ENCODE measurements around the gene MAP6.

The MAP6 gene

DNA sequence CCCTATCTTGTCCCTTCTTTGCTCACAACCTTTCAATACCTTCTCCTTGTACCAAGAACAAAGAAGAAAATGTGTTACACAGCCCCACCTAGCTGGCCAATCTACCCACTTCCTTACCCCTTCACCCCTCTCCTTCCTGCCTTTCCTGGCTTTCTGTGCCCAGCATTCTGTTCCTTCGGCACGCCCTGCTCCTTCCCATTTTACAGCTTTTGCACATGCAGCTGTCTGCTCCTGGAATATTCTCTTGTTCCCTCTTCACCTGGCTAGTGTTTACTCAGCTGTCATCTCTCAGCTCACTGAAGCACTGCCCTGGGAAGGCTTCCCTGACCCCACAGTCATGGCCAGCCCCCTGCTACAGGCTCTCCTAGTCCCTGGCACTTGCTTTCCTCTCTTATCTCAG is 76.1 kb downstream of the MAP6 start:
- no peak for TF ChIP-seq TCF4 (CRISPR knock-in tag; IDR thresholded peaks at IDR 0.05; ENCODE audit: borderline replicate concordance)
- TF ChIP-seq CSDC2 (CRISPR knock-in tag; IDR thresholded peaks at IDR 0.05) = no peak
- no peak for TF ChIP-seq RARB (CRISPR knock-in tag; IDR thresholded peaks at IDR 0.05)
- no peak for TF ChIP-seq ZNF565 (CRISPR knock-in tag; conservative IDR thresholded peaks at IDR 0.05; ENCODE audit: low read depth)
- no peak for TF ChIP-seq ARNTL (CRISPR knock-in tag; IDR thresholded peaks at IDR 0.05; ENCODE audit: borderline replicate concordance, low read depth)
- no peak for TF ChIP-seq ESRRG (CRISPR knock-in tag; IDR thresholded peaks at IDR 0.05)
- no peak for TF ChIP-seq ZFP3 (CRISPR knock-in tag; IDR thresholded peaks at IDR 0.05)
- no peak for TF ChIP-seq PPARA (CRISPR knock-in tag; IDR thresholded peaks at IDR 0.05; ENCODE audit: borderline replicate concordance)
- no peak; the same call in 2 of the 3 replicates for ATAC-seq

DNA sequence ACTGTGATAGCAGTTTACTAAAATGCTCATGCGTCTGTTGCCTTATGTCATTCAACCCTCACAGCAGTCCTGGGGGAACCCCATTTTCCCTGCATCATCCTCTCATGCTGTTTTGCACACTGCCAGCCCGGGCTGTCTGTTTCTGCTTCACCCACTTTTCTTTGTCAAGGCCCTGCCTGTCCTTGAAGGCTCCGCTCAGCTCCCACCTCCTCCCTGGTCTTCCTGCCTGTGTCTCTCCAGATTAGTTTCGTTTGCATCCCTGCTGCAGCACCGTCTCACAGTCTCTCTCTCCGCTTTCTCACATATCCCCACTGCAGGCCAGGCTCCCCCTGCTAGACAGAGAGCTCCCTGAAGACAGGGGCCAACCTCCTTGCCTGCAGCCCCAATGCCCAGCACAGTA is 76.9 kb downstream of the MAP6 start:
- ATAC-seq = no peak
- no peak for TF ChIP-seq ZFP30 (CRISPR knock-in tag; IDR thresholded peaks at IDR 0.05)
- TF ChIP-seq, protein P1, sequence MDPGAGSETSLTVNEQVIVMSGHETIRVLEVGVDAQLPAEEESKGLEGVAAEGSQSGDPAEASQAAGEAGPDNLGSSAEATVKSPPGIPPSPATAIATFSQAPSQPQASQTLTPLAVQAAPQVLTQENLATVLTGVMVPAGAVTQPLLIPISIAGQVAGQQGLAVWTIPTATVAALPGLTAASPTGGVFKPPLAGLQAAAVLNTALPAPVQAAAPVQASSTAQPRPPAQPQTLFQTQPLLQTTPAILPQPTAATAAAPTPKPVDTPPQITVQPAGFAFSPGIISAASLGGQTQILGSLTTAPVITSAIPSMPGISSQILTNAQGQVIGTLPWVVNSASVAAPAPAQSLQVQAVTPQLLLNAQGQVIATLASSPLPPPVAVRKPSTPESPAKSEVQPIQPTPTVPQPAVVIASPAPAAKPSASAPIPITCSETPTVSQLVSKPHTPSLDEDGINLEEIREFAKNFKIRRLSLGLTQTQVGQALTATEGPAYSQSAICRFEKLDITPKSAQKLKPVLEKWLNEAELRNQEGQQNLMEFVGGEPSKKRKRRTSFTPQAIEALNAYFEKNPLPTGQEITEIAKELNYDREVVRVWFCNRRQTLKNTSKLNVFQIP (CRISPR knock-in tag; IDR thresholded peaks at IDR 0.05; ENCODE audit: borderline replicate concordance, low read depth) = no peak
- no peak for TF ChIP-seq GLIS3 (CRISPR knock-in tag; IDR thresholded peaks at IDR 0.05)
- no peak for TF ChIP-seq BACH2 (CRISPR knock-in tag; IDR thresholded peaks at IDR 0.05; ENCODE audit: borderline replicate concordance)
- TF ChIP-seq ZNF8 (CRISPR knock-in tag; IDR thresholded peaks at IDR 0.05) = no peak
- TF ChIP-seq TCF4 (CRISPR knock-in tag; IDR thresholded peaks at IDR 0.05; ENCODE audit: borderline replicate concordance) = no peak
- no peak for TF ChIP-seq ZFP3 (CRISPR knock-in tag; IDR thresholded peaks at IDR 0.05)
- TF ChIP-seq, protein P2, sequence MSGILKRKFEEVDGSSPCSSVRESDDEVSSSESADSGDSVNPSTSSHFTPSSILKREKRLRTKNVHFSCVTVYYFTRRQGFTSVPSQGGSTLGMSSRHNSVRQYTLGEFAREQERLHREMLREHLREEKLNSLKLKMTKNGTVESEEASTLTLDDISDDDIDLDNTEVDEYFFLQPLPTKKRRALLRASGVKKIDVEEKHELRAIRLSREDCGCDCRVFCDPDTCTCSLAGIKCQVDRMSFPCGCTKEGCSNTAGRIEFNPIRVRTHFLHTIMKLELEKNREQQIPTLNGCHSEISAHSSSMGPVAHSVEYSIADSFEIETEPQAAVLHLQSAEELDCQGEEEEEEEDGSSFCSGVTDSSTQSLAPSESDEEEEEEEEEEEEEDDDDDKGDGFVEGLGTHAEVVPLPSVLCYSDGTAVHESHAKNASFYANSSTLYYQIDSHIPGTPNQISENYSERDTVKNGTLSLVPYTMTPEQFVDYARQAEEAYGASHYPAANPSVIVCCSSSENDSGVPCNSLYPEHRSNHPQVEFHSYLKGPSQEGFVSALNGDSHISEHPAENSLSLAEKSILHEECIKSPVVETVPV (CRISPR knock-in tag; IDR thresholded peaks at IDR 0.05) = no peak
- TF ChIP-seq, protein P3, sequence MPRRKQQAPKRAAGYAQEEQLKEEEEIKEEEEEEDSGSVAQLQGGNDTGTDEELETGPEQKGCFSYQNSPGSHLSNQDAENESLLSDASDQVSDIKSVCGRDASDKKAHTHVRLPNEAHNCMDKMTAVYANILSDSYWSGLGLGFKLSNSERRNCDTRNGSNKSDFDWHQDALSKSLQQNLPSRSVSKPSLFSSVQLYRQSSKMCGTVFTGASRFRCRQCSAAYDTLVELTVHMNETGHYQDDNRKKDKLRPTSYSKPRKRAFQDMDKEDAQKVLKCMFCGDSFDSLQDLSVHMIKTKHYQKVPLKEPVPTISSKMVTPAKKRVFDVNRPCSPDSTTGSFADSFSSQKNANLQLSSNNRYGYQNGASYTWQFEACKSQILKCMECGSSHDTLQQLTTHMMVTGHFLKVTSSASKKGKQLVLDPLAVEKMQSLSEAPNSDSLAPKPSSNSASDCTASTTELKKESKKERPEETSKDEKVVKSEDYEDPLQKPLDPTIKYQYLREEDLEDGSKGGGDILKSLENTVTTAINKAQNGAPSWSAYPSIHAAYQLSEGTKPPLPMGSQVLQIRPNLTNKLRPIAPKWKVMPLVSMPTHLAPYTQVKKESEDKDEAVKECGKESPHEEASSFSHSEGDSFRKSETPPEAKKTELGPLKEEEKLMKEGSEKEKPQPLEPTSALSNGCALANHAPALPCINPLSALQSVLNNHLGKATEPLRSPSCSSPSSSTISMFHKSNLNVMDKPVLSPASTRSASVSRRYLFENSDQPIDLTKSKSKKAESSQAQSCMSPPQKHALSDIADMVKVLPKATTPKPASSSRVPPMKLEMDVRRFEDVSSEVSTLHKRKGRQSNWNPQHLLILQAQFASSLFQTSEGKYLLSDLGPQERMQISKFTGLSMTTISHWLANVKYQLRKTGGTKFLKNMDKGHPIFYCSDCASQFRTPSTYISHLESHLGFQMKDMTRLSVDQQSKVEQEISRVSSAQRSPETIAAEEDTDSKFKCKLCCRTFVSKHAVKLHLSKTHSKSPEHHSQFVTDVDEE (CRISPR knock-in tag; IDR thresholded peaks at IDR 0.05) = no peak
- TF ChIP-seq RARB (CRISPR knock-in tag; IDR thresholded peaks at IDR 0.05) = no peak
- TF ChIP-seq, protein P4, sequence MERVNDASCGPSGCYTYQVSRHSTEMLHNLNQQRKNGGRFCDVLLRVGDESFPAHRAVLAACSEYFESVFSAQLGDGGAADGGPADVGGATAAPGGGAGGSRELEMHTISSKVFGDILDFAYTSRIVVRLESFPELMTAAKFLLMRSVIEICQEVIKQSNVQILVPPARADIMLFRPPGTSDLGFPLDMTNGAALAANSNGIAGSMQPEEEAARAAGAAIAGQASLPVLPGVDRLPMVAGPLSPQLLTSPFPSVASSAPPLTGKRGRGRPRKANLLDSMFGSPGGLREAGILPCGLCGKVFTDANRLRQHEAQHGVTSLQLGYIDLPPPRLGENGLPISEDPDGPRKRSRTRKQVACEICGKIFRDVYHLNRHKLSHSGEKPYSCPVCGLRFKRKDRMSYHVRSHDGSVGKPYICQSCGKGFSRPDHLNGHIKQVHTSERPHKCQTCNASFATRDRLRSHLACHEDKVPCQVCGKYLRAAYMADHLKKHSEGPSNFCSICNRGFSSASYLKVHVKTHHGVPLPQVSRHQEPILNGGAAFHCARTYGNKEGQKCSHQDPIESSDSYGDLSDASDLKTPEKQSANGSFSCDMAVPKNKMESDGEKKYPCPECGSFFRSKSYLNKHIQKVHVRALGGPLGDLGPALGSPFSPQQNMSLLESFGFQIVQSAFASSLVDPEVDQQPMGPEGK (CRISPR knock-in tag; IDR thresholded peaks at IDR 0.05; ENCODE audit: borderline replicate concordance) = no peak
- no peak for TF ChIP-seq ARNTL (CRISPR knock-in tag; IDR thresholded peaks at IDR 0.05; ENCODE audit: borderline replicate concordance, low read depth)
- no peak for TF ChIP-seq CSDC2 (CRISPR knock-in tag; IDR thresholded peaks at IDR 0.05)
- no peak for TF ChIP-seq ZC3H10 (CRISPR knock-in tag; IDR thresholded peaks at IDR 0.05)
- TF ChIP-seq TOX (CRISPR knock-in tag; IDR thresholded peaks at IDR 0.05; ENCODE audit: borderline replicate concordance) = no peak
- TF ChIP-seq ISL1 (CRISPR knock-in tag; IDR thresholded peaks at IDR 0.05) = no peak
- TF ChIP-seq SNAI2 (CRISPR knock-in tag; IDR thresholded peaks at IDR 0.05) = no peak

DNA sequence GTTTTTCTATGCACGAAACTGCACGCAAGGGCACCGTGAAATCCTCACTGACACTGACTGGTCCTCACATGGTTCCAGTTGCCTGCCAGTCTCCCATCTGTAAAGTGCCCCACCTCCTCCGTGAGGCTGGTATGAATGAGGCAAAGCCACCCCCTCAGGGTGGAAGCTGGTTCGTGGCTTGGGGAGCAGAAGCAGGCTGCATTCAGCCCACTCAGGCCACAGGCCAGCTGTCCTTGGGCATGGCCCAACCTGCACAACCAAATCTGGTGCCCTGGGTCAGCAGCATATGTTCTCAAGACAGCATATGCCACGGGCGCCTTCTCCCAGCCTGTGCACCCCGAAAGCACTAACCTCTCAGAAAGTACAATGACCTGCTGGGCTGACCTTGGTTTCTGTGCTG is 77.5 kb downstream of the MAP6 start:
- no peak for ATAC-seq
- TF ChIP-seq, protein P3 (CRISPR knock-in tag; IDR thresholded peaks at IDR 0.05) = no peak
- TF ChIP-seq SNAI2 (CRISPR knock-in tag; IDR thresholded peaks at IDR 0.05) = no peak
- no peak for TF ChIP-seq ZFP3 (CRISPR knock-in tag; IDR thresholded peaks at IDR 0.05)
- TF ChIP-seq, protein P1 (CRISPR knock-in tag; IDR thresholded peaks at IDR 0.05; ENCODE audit: borderline replicate concordance, low read depth) = no peak
- TF ChIP-seq ZFP30 (CRISPR knock-in tag; IDR thresholded peaks at IDR 0.05) = no peak
- TF ChIP-seq ISL1 (CRISPR knock-in tag; IDR thresholded peaks at IDR 0.05) = no peak
- TF ChIP-seq ZNF70 (CRISPR knock-in tag; IDR thresholded peaks at IDR 0.05) = no peak
- TF ChIP-seq, protein P5, sequence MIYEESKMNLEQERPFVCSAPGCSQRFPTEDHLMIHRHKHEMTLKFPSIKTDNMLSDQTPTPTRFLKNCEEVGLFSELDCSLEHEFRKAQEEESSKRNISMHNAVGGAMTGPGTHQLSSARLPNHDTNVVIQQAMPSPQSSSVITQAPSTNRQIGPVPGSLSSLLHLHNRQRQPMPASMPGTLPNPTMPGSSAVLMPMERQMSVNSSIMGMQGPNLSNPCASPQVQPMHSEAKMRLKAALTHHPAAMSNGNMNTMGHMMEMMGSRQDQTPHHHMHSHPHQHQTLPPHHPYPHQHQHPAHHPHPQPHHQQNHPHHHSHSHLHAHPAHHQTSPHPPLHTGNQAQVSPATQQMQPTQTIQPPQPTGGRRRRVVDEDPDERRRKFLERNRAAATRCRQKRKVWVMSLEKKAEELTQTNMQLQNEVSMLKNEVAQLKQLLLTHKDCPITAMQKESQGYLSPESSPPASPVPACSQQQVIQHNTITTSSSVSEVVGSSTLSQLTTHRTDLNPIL (CRISPR knock-in tag; IDR thresholded peaks at IDR 0.05; ENCODE audit: low read depth) = no peak
- TF ChIP-seq, protein P2 (CRISPR knock-in tag; IDR thresholded peaks at IDR 0.05) = no peak
- no peak for TF ChIP-seq TOX (CRISPR knock-in tag; IDR thresholded peaks at IDR 0.05; ENCODE audit: borderline replicate concordance)
- TF ChIP-seq CSDC2 (CRISPR knock-in tag; IDR thresholded peaks at IDR 0.05) = no peak
- TF ChIP-seq ZNF8 (CRISPR knock-in tag; IDR thresholded peaks at IDR 0.05) = no peak

All from SK-N-SH treated with all-trans-retinoic acid at 6 μM for 48 hours (cell line).